HG03175 (cell line): ENCODE results near the gene GLI3.

Source experiments
- ATAC-seq: cut with Tn5 transposase; IDR thresholded peaks from one replicate; pipeline ENCODE4 v1.9.1; 2021; ENCODE audit warnings: mild to moderate bottlenecking, moderate library complexity; ENCODE audit not compliant: unreplicated experiment

Gene GLI3

GRCh38 chr7:42011846-42012245 lies 225.2 kb downstream of the GLI3 start:
- ATAC-seq, result no peak

GRCh38 chr7:42010751-42011150 lies 226.3 kb downstream of the GLI3 start:
- no peak for ATAC-seq

- no peak for ATAC-seq
Measured at GRCh38 chr7:42006801-42007513, 230.1 kb downstream of the GLI3 start.

- no peak for ATAC-seq
Measured at GRCh38 chr7:42002654-42003053, 234.4 kb downstream of the GLI3 start.

DNA sequence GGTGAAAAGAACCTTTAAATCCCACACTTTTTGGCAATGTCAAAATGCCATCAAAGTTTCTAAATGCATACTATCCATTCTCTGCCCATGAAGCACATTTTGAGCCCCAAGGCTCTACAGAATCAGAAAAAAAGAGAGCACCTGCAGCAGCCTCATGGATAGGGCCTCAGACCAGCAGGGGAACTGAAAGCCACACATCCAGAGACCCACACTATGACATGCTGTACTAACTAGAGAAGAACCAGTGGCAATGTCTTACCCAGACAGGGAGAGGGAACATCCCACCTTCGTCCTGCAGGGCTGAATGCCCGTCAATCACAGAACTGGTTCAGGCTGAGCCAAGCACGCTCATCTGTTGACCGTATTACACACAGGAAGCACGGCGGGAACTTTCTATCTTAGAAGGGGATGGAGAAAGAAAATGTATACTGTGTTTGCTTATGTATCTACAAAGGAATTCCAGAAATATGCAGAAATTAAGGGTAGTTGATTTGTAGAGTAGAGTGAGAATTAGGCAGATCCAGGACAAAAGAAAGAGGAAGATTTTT lies 237.2 kb downstream of the GLI3 start:
- no peak for ATAC-seq

- no peak for ATAC-seq
Measured at GRCh38 chr7:41998041-41998440, 239.0 kb downstream of the GLI3 start.

- no peak for ATAC-seq
Measured at GRCh38 chr7:41997151-41997550, 239.9 kb downstream of the GLI3 start.

GRCh38 chr7:41996381-41997035 lies 240.5 kb downstream of the GLI3 start:
- ATAC-seq, result no peak

DNA sequence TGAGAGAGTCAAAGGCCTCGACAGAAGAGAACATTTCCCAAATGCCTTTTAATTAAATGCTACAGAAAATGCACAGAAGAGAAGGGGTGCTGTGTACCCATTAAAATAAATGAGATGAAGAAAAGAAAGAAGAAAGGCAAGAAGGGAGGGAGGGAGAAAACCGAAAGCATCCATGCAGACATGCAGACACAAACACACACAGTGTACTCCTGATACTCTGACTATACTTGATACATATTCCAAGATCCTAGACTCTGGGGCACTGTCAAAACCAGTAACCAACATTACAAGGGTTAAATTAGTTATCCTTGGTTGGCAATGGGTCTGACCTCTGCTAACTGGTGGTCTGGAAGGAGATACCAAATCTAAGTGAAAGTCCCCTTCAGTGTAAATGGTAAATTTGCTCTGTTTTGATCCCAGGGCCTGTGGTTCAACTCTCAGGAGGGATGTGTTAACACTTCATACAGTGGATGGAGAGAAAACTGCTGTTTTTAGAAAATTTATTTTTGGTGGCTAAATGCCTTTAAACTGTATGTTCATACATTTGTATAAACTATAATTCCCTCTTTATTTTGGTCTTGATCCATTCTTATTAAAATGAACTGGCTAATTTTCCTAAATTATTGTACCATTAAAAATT lies 241.3 kb downstream of the GLI3 start:
- no peak for ATAC-seq

GRCh38 chr7:41994746-41995110 lies 242.3 kb downstream of the GLI3 start:
- no peak for ATAC-seq

DNA sequence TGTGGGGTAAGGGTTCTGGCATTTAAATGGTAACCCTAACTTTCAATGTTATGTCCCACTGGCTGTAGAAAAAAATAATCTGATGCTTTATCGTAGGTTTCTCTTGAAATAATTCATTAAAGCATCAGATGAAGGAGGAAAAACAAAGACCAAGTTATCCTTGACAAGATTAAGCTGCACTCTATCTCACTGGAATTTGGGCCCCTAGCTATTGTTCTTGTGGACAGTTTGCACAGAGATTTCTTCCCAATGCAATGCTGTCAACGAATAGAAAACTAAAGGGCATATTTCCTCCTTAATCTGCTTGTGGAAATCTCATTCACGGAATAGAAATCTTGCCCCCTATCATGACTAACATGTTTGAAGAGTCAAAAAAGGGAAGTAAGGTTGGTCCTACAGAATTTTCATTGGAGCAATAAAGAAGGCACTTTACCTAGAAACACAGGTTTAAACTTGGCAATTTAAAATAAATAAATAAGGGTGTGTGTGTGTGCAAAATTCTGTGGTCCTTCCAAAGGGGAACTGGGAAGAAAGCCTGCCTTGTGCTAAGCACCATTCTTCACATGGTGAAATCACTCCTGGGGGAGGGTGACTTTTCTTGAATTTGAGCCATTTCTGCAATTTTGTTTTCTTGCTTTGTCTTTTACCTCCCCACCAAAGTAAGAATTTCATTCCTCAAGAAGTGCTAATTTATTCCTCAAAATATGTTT lies 242.8 kb downstream of the GLI3 start:
- ATAC-seq, result no peak

GRCh38 chr7:41992881-41993867 lies 243.8 kb downstream of the GLI3 start:
- no peak for ATAC-seq

DNA sequence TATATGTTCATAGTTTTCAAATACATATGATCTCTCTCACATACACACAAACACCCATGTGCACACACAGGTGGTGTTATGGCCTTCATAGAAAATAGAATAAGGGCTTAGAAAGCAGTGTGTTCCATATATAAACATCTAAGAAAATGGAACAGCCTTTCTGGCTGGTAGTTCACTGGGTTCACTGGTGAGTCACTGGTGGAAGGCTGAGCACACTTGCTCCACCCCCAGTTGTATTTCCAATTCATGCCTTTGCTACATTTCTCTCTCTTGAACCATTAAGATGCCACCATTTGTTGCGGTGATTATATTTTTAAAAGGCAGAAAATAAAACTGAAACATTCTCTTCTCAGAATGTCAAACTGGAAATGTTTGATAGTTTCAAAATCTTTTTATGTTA lies 252.1 kb downstream of the GLI3 start:
- no peak for ATAC-seq

- no peak for ATAC-seq
Measured at GRCh38 chr7:41981046-41982040, 255.7 kb downstream of the GLI3 start.

- peak; percentile 55 for ATAC-seq
Measured at GRCh38 chr7:41979834-41980307, 257.1 kb downstream of the GLI3 start.

DNA sequence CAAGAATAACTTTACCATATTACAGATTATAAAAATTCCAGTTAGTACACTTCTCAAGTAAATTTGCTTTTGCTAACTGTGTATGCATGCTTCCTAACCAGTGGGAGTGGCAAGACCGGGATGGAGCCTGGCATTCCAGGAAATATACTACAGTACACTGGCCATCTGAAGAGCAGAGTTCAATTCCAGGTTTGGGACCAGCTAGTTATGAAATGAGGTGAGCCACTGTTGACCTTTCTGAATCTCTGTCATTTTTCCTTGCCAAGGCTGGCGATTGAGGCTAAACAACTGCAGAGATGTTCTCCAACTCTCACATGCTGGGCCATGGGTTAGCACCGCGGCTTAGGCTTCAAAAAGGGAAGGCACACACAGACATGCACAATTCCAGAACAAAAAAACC lies 258.2 kb downstream of the GLI3 start:
- ATAC-seq, result no peak

DNA sequence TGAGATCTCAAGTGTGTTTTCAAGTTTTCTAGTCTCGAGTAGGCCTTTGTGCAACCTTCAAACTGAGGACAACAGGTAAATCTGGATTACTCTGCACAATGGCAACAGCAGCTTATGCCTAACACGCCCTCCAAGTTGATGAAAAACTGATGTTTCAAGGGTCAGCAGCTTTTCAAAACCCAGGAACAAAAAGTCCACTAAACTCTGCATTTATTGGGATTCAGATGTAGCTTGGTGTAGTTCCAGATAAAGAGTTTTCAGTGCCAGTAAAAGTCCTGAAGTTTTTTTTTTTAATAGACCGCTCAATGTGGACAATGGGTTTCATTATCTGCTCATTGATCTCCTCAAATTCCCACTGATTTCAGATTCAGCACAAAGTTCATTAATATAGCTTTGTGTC lies 259.3 kb downstream of the GLI3 start:
- no peak for ATAC-seq

GRCh38 chr7:41977151-41977651 lies 259.8 kb downstream of the GLI3 start:
- no peak for ATAC-seq

GRCh38 chr7:41976411-41976810 lies 260.6 kb downstream of the GLI3 start:
- no peak for ATAC-seq
